ENCODE results near the gene IGF1. TPM values are rescaled to one million over a fixed set of nuclear protein-coding genes. Genes with fewer than 3 reads are reported as not detected.
A peak's percentile ranks its signal among the peaks of the same experiment; 100 is the strongest.

IGF1 gene
- total and polyA plus RNA-seq, 11 donors: 1.9 to 30.3 (median 13.3) TPM

GRCh38 chr12:102504280-102504679 is 23.9 kb upstream of the IGF1 start:
- DNase-seq: peak in 1 of 5 donors; percentile 12
- intact Hi-C loops (cut with DNase I): no loop called here
- Histone ChIP-seq H3K4me3 (no peak overlapping the region), H3K27me3 (no peaks in the 10 kb centered on the region), H3K36me3 (no peaks in the 10 kb centered on the region), H3K4me1 (peaks cover 0 to 36% (median 0%) of the 10 kb centered on the region in 12 donors), H3K27ac (peak overlapping the region in 1 of 12 donors; percentile 83), H3K9me3 (peaks cover 0 to 17% (median 0%) of the 10 kb centered on the region in 12 donors)
- TF ChIP-seq CTCF (IDR thresholded peaks at IDR 0.05) (no peak), POLR2A (IDR thresholded peaks at IDR 0.05) (no peak)
- 59 to 76% (median 73%) methylated on average over 2 of the region's 2 CpGs for WGBS, 4 donors
- peak in 3 of 4 donors; percentile 30 to 68 (median 43) for ATAC-seq

- DNase-seq (no peak), ATAC-seq (no peak)
- Histone ChIP-seq H3K4me1 (peaks cover 0 to 41% (median 0%) of the 10 kb centered on the region in 12 donors), H3K9me3 (peaks cover 0 to 17% (median 0%) of the 10 kb centered on the region in 12 donors), H3K27ac (peak overlapping the region in 2 of 12 donors; percentile 9 to 83), H3K4me3 (no peak overlapping the region), H3K36me3 (no peaks in the 10 kb centered on the region), H3K27me3 (no peaks in the 10 kb centered on the region)
- WGBS, 4 donors: 0 to 43% (median 0%) methylated on average over 1 of the region's 1 CpG
- intact Hi-C loops (cut with DNase I): no loop called here
- TF ChIP-seq POLR2A (IDR thresholded peaks at IDR 0.05) (no peak), CTCF (IDR thresholded peaks at IDR 0.05) (no peak)
Measured at GRCh38 chr12:102503831-102504230, 23.5 kb upstream of the IGF1 start.

GRCh38 chr12:102503056-102503681 is 22.8 kb upstream of the IGF1 start:
- H3K27me3 ChIP-seq: no peaks in the 10 kb centered on the region
- ATAC-seq (peak in 3 of 4 donors; percentile 37 to 49 (median 42)), DNase-seq (no peak)
- TF ChIP-seq CTCF (IDR thresholded peaks at IDR 0.05) (no peak), POLR2A (IDR thresholded peaks at IDR 0.05) (no peak)
- peaks cover 0 to 44% (median 0%) of the 10 kb centered on the region in 12 donors for H3K4me1 ChIP-seq
- H3K27ac ChIP-seq: peak overlapping the region in 2 of 12 donors; percentile 9 to 83
- intact Hi-C loops (cut with DNase I): no loop called here
- H3K9me3 ChIP-seq: peaks cover 0 to 17% (median 0%) of the 10 kb centered on the region in 12 donors
- H3K4me3 ChIP-seq: no peak overlapping the region
- H3K36me3 ChIP-seq: no peaks in the 10 kb centered on the region
- 67 to 78% (median 74%) methylated on average over 2 of the region's 2 CpGs for WGBS, 4 donors

GRCh38 chr12:102501773-102502172 is 21.4 kb upstream of the IGF1 start:
- intact Hi-C loops (cut with DNase I): no loop called here
- Histone ChIP-seq H3K27ac (peak overlapping the region in 1 of 12 donors; percentile 9), H3K4me1 (peaks cover 0 to 47% (median 0%) of the 10 kb centered on the region in 12 donors), H3K36me3 (no peaks in the 10 kb centered on the region), H3K9me3 (peaks cover 0 to 12% (median 0%) of the 10 kb centered on the region in 12 donors), H3K27me3 (no peaks in the 10 kb centered on the region), H3K4me3 (no peak overlapping the region)
- no peak for DNase-seq
- no peak for ATAC-seq
- 75 to 79% (median 76%) methylated on average over 5 of the region's 5 CpGs for WGBS, 4 donors
- TF ChIP-seq CTCF (IDR thresholded peaks at IDR 0.05): no peak
